HepG2 (cell line): ENCODE results near the gene TAT. TPM values are rescaled to one million over a fixed set of nuclear protein-coding genes. Genes with fewer than 3 reads are reported as not detected.

Experiments
- HNRNPL ChIP-seq: fragments of 200-400 bp; formaldehyde crosslinking; IDR thresholded peaks from 2 replicates; pipeline ENCODE4 v1.6.1; 2017; ENCODE audit warnings: mild to moderate bottlenecking, low read depth, low read length
- JARID2 ChIP-seq: sonication (generic); formaldehyde crosslinking; IDR thresholded peaks from 2 replicates; pipeline ENCODE4 v1.8.1; 2023; ENCODE audit warnings: missing genetic modification reagents, inconsistent platforms; ENCODE audit not compliant: insufficient replicate concordance
- JDP2 ChIP-seq: sonication (generic); formaldehyde crosslinking; IDR thresholded peaks from 2 replicates; pipeline ENCODE4 v1.8.1; 2022; ENCODE audit warnings: missing genetic modification reagents, borderline replicate concordance
- KDM4B ChIP-seq: sonication (generic); formaldehyde crosslinking; IDR thresholded peaks from 2 replicates; pipeline ENCODE4 v1.4.0; 2020; ENCODE audit warnings: missing genetic modification reagents
- NCOA5 ChIP-seq: sonication (generic); formaldehyde crosslinking; IDR thresholded peaks from 2 replicates; pipeline ENCODE4 v1.4.0; 2020; ENCODE audit warnings: missing genetic modification reagents
- POLR2G ChIP-seq: fragments of 200-400 bp; formaldehyde crosslinking; IDR thresholded peaks from 2 replicates; pipeline ENCODE4 v1.6.1; 2018; ENCODE audit warnings: mild to moderate bottlenecking, low read depth, low read length, moderate library complexity
- RBM39 ChIP-seq: fragments of 200-400 bp; formaldehyde crosslinking; IDR thresholded peaks from one replicate; pipeline ENCODE4 v1.6.1; 2018; ENCODE audit warnings: antibody characterized with exemption, mild to moderate bottlenecking, low read depth, low read length; ENCODE audit not compliant: poor library complexity, severe bottlenecking
- RFX5 ChIP-seq: IDR thresholded peaks from 2 replicates; pipeline ENCODE4 v1.6.1; 2011; ENCODE audit warnings: low read depth, low read length, improper control_type of control experiment
- RFXAP ChIP-seq: sonication (generic); formaldehyde crosslinking; IDR thresholded peaks from 2 replicates; pipeline ENCODE4 v1.4.0; 2020; ENCODE audit warnings: missing genetic modification reagents, borderline replicate concordance
- SAP130 ChIP-seq: IDR thresholded peaks from 2 replicates; pipeline ENCODE4 v1.6.1; 2016; ENCODE audit warnings: low read depth
- SIX1 ChIP-seq: sonication (generic); formaldehyde crosslinking; IDR thresholded peaks from 2 replicates; pipeline ENCODE4 v1.4.0; 2020; ENCODE audit warnings: missing genetic modification reagents, borderline replicate concordance
- SSRP1 ChIP-seq: IDR thresholded peaks from 2 replicates; pipeline ENCODE4 v1.6.1; 2016; ENCODE audit warnings: control low read depth
- TCF12 ChIP-seq, 2 experiments: fragments of 450-650 bp in 1 of 2; sonication (generic) in 1 of 2; formaldehyde crosslinking in 1 of 2; IDR thresholded peaks; 2 replicates each; pipeline versions ENCODE4 v1.6.1 to v1.8.0; 2017 to 2022; ENCODE audit warnings: antibody characterized with exemption in 1 of 2, mild to moderate bottlenecking in 1 of 2, missing genetic modification reagents in 1 of 2, moderate library complexity in 1 of 2
- THYN1 ChIP-seq: sonication (generic); formaldehyde crosslinking; IDR thresholded peaks from 2 replicates; pipeline ENCODE4 v1.8.1; 2023; ENCODE audit warnings: low read depth, mild to moderate bottlenecking, moderate library complexity, missing genetic modification reagents, borderline replicate concordance
- USF2 ChIP-seq, 2 experiments: sonication (generic) in 1 of 2; formaldehyde crosslinking in 1 of 2; IDR thresholded peaks; 2 replicates each; pipeline versions ENCODE4 v1.5.1 to v1.6.1; 2011 to 2020; ENCODE audit warnings: borderline replicate concordance in 1 of 2, low read depth in 1 of 2, low read length in 1 of 2, mild to moderate bottlenecking in 1 of 2, missing genetic modification reagents in 1 of 2, moderate library complexity in 1 of 2
- ZNF264 ChIP-seq: sonication (generic); formaldehyde crosslinking; IDR thresholded peaks from 2 replicates; pipeline ENCODE4 v1.4.0; 2020; ENCODE audit warnings: missing genetic modification reagents
- polyA plus RNA-seq, 8 experiments: library from polyadenylated mRNA; depleted of rRNA in 3 of 8; stranded (reverse) in 7 of 8; unstranded in 1 of 8; fragments of >200 nt; fragmentation: Illumina TruSeq in 4 of 8; extraction: Trizol in 4 of 8; gene quantifications; 2 replicates each; pipeline versions ENCODE4 v1.2.1 to v1.2.3, GENCODE V29; 2011 to 2016; ENCODE audit warnings: low read depth in 4 of 8, missing spikeins in 1 of 8, mixed read lengths in 1 of 8; ENCODE audit not compliant: insufficient read depth in 1 of 8
- total RNA-seq, 5 experiments: library from RNA; depleted of rRNA; stranded (reverse); fragments of >200 nt; fragmentation: Illumina TruSeq; extraction: Trizol; gene quantifications; 2 replicates each; pipeline ENCODE4 v1.2.3, GENCODE V29; 2016; ENCODE audit warnings: low read depth in 1 of 5
- TF ChIP-seq, protein P1 (sequence below): sonication (generic); formaldehyde crosslinking; IDR thresholded peaks from 2 replicates; pipeline ENCODE4 v1.8.0; 2022; ENCODE audit warnings: missing genetic modification reagents, low read depth, mild to moderate bottlenecking, borderline replicate concordance
- TF ChIP-seq, protein P2 (sequence below): sonication (generic); formaldehyde crosslinking; IDR thresholded peaks from 2 replicates; pipeline ENCODE4 v1.5.1; 2020; ENCODE audit warnings: mild to moderate bottlenecking, missing genetic modification reagents, moderate library complexity
- TF ChIP-seq, protein P3 (sequence below): conservative IDR thresholded peaks from 2 replicates; pipeline ENCODE4 v1.6.1; 2018; ENCODE audit warnings: missing genetic modification reagents
- TF ChIP-seq, protein P4 (sequence below): sonication (generic); formaldehyde crosslinking; IDR thresholded peaks from 2 replicates; pipeline ENCODE4 v1.5.1; 2020; ENCODE audit warnings: mild to moderate bottlenecking, moderate library complexity, missing genetic modification reagents

The TAT gene
- total and polyA plus RNA-seq, 2 of the 13 experiments (the other 11 are each of a cell fraction or from before 2014, with no cell fraction given), result 1.6 to 5.8 TPM

DNA sequence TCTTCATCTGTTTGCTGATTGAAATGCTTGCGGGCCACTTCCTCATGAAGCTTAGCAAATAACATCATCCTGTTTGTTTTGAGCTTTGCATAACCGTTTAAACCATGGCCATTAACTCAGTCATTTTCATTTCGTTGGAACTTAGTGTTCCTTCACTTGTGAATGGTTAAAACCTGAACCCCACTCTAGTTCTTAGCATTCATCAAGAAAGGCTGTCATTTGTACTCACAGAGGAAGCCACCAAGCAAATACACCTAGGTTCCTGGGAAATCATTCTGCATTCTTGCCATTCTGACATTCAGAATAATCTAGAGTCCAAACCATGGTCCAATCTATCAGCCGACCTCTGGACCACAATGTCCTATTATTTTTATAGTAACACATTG lies 8.4 kb upstream of the TAT start (continued):
- TF ChIP-seq, protein P1, sequence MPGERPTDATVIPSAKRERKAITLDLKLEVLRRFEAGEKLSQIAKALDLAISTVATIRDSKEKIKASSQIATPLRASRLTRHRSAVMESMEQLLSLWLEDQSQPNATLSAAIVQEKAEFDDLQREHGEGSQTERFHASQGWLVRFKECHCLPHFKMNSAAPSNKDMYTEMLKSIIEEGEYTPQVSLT (CRISPR knock-in tag), result no peak
- TF ChIP-seq HNRNPL (no peak), POLR2G (no peak), JDP2 (CRISPR knock-in tag) (no peak), ZNF264 (CRISPR knock-in tag) (no peak), USF2 (IDR thresholded peaks at IDR 0.05; ENCODE audit: low read depth, low read length) (no peak), USF2 (CRISPR knock-in tag; IDR thresholded peaks at IDR 0.05; ENCODE audit: borderline replicate concordance) (no peak), SAP130 (peak; percentile 63), JARID2 (CRISPR knock-in tag) (no peak), THYN1 (CRISPR knock-in tag) (no peak; the same call in 1 of the 2 replicates), NCOA5 (CRISPR knock-in tag) (no peak), KDM4B (CRISPR knock-in tag) (no peak), RFXAP (CRISPR knock-in tag) (no peak), SIX1 (CRISPR knock-in tag) (peak; percentile 61), SSRP1 (CRISPR knock-in tag) (0 out of 2 replicates have a peak, but pooled peaks have one; percentile 9), RBM39 (no peak), TCF12 (IDR thresholded peaks at IDR 0.05) (no peak), TCF12 (CRISPR knock-in tag; IDR thresholded peaks at IDR 0.05) (no peak), RFX5 (no peak)
- TF ChIP-seq, protein P2, sequence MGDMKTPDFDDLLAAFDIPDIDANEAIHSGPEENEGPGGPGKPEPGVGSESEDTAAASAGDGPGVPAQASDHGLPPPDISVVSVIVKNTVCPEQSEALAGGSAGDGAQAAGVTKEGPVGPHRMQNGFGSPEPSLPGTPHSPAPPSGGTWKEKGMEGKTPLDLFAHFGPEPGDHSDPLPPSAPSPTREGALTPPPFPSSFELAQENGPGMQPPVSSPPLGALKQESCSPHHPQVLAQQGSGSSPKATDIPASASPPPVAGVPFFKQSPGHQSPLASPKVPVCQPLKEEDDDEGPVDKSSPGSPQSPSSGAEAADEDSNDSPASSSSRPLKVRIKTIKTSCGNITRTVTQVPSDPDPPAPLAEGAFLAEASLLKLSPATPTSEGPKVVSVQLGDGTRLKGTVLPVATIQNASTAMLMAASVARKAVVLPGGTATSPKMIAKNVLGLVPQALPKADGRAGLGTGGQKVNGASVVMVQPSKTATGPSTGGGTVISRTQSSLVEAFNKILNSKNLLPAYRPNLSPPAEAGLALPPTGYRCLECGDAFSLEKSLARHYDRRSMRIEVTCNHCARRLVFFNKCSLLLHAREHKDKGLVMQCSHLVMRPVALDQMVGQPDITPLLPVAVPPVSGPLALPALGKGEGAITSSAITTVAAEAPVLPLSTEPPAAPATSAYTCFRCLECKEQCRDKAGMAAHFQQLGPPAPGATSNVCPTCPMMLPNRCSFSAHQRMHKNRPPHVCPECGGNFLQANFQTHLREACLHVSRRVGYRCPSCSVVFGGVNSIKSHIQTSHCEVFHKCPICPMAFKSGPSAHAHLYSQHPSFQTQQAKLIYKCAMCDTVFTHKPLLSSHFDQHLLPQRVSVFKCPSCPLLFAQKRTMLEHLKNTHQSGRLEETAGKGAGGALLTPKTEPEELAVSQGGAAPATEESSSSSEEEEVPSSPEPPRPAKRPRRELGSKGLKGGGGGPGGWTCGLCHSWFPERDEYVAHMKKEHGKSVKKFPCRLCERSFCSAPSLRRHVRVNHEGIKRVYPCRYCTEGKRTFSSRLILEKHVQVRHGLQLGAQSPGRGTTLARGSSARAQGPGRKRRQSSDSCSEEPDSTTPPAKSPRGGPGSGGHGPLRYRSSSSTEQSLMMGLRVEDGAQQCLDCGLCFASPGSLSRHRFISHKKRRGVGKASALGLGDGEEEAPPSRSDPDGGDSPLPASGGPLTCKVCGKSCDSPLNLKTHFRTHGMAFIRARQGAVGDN (CRISPR knock-in tag), result no peak
- TF ChIP-seq, protein P3, sequence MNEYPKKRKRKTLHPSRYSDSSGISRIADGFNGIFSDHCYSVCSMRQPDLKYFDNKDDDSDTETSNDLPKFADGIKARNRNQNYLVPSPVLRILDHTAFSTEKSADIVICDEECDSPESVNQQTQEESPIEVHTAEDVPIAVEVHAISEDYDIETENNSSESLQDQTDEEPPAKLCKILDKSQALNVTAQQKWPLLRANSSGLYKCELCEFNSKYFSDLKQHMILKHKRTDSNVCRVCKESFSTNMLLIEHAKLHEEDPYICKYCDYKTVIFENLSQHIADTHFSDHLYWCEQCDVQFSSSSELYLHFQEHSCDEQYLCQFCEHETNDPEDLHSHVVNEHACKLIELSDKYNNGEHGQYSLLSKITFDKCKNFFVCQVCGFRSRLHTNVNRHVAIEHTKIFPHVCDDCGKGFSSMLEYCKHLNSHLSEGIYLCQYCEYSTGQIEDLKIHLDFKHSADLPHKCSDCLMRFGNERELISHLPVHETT (CRISPR knock-in tag), result no peak; the same call in 1 of the 2 replicates
- TF ChIP-seq, protein P4, sequence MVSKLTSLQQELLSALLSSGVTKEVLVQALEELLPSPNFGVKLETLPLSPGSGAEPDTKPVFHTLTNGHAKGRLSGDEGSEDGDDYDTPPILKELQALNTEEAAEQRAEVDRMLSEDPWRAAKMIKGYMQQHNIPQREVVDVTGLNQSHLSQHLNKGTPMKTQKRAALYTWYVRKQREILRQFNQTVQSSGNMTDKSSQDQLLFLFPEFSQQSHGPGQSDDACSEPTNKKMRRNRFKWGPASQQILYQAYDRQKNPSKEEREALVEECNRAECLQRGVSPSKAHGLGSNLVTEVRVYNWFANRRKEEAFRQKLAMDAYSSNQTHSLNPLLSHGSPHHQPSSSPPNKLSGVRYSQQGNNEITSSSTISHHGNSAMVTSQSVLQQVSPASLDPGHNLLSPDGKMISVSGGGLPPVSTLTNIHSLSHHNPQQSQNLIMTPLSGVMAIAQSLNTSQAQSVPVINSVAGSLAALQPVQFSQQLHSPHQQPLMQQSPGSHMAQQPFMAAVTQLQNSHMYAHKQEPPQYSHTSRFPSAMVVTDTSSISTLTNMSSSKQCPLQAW (CRISPR knock-in tag), result peak; percentile 46; the same call in 1 of the 2 replicates
